Measurements from ENCODE around the gene TK1. TPM values are rescaled to one million over a fixed set of nuclear protein-coding genes. Genes with fewer than 3 reads are reported as not detected.
"Not testable (repeated sequence)": the region's sequence is repeated elsewhere in the genome, so short reads cannot be mapped to it uniquely, and the experiment has no call there.

The TK1 gene
- total RNA-seq, 2 experiments from 2014 or later = 93.1 to 97.8 TPM

DNA sequence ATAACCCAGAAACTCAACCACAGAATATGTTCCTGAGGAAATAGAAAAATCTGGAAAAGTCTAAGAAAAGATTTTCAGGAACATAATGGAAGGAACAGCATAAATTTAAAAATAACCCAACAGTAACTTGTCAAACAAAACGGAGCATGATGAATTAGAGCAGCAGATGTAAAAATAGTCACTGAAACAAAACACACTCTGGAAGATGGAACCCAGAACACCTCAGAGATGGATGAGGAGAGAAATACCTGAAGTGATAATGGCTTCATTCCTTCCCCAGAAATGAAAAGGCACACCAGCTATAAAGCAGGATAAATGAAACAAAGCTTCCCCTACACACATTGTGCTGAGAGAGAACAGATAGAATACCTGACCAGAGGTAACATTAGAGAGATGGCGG, 6.3 kb downstream of the TK1 start:
- peaks cover 23% of the 10 kb centered on the region for H3K36me3 Mint-ChIP-seq
- DNase-seq (no peak), ATAC-seq (ENCODE audit: low read depth) (no peak)
- no peaks in the 10 kb centered on the region for H3K27me3 Mint-ChIP-seq
- peaks cover 40% of the 10 kb centered on the region for H3K4me1 Mint-ChIP-seq
- POLR2A ChIA-PET = interaction anchor here (1.4 kb wide), 1 partner anchor 67 kb away, joined by 3 read pairs; no protein-coding TSS in a partner anchor
- H3K27ac Mint-ChIP-seq = peak overlapping the region; percentile 11
- H3K9me3 Mint-ChIP-seq = no peaks in the 10 kb centered on the region
- no peak overlapping the region for H3K4me3 Mint-ChIP-seq

DNA sequence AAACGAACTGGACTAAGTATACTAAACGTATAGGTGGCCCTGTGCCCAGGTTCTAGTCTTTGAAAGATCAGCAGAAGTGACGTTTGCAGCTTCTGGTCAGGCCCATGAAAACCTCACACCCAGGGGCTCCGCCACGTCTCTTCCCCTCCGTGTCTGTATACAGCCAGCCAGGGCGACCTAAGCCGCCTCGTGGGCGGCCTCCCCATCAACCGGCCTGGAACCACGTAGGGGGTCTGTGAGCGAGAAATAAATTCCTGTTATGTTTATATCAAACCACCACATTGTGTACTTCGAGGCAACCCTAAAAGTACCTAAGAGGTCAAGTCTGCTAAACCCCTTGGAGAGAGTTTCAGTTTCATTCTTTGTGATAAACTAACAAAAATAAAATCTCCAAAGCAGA, 6.8 kb downstream of the TK1 start:
- DNase-seq = no peak
- POLR2A ChIA-PET = interaction anchor here (1.4 kb wide), 1 partner anchor 67 kb away, joined by 3 read pairs; no protein-coding TSS in a partner anchor
- Mint-ChIP-seq H3K4me3 (peak overlapping the region; percentile 9), H3K4me1 (peaks cover 36% of the 10 kb centered on the region), H3K36me3 (peaks cover 21% of the 10 kb centered on the region), H3K9me3 (no peaks in the 10 kb centered on the region), H3K27me3 (no peaks in the 10 kb centered on the region), H3K27ac (peak overlapping the region; percentile 11)
- ATAC-seq (ENCODE audit: low read depth) = no peak

- Mint-ChIP-seq H3K27ac (no peak overlapping the region), H3K4me3 (no peak overlapping the region), H3K27me3 (no peaks in the 10 kb centered on the region), H3K4me1 (peaks cover 32% of the 10 kb centered on the region), H3K9me3 (no peaks in the 10 kb centered on the region), H3K36me3 (peaks cover 18% of the 10 kb centered on the region)
- POLR2A ChIA-PET = interaction anchor here (1.4 to 2.0 kb wide), 2 partner anchors 42 to 66 kb away, joined by 3 to 4 read pairs; no protein-coding TSS in a partner anchor
- DNase-seq (no peak), ATAC-seq (ENCODE audit: low read depth) (no peak)
Observed at GRCh38 chr17:78179372-78179771, 7.5 kb downstream of the TK1 start.

DNA sequence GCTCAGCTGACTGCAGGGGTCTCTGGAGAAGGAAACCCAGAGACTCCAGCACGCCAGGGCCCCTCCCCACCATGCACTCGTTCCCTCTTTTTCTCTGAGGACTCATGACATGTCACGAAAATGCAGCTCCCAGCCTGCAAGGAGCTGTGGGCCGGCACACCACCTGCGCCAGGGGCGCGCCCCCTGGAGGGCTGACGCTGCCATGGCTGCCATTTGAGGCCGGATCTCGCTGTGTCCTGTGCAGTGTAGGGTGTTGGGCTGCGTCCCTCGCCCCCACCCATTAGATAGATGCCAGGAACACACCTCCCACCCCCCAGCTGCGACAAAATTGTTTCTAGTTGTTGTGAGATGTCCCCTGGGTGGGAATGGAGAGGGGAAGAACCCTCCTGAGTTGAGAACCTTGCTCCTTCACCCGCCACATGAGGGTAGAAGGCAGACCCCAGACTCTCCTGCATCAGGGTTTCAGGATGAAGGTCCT, 10.3 kb downstream of the TK1 start:
- no peak overlapping the region for H3K4me3 Mint-ChIP-seq

GRCh38 chr17:78175643-78175981, 11.2 kb downstream of the TK1 start:
- H3K4me3 Mint-ChIP-seq = no peak overlapping the region
- ATAC-seq (ENCODE audit: low read depth) (no peak), DNase-seq (no peak)
- peaks cover 38% of the 10 kb centered on the region for H3K4me1 Mint-ChIP-seq
- no peaks in the 10 kb centered on the region for H3K27me3 Mint-ChIP-seq
- H3K27ac Mint-ChIP-seq = no peak overlapping the region
- POLR2A ChIA-PET = interaction anchor here (0.6 to 3.2 kb wide), 5 partner anchors 11 to 63 kb away, joined by 3 to 11 read pairs (median 6); partner anchors contain the start of genes AFMID and TK1
- H3K36me3 Mint-ChIP-seq = peaks cover 11% of the 10 kb centered on the region
- no peaks in the 10 kb centered on the region for H3K9me3 Mint-ChIP-seq

More for the DNA sequence above, 10.3 kb downstream of the TK1 start:
- Mint-ChIP-seq H3K27me3 (no peaks in the 10 kb centered on the region), H3K4me1 (peaks cover 41% of the 10 kb centered on the region), H3K27ac (no peak overlapping the region), H3K36me3 (peaks cover 15% of the 10 kb centered on the region), H3K9me3 (no peaks in the 10 kb centered on the region)
- ATAC-seq (ENCODE audit: low read depth) (peak; percentile 83), DNase-seq (peak; percentile 84)
- POLR2A ChIA-PET = interaction anchor here (0.5 to 3.2 kb wide), 7 partner anchors 10 to 63 kb away, joined by 4 to 11 read pairs (median 6); partner anchors contain the start of genes AFMID, TK1 and TMC6

GRCh38 chr17:78174870-78175642, 11.8 kb downstream of the TK1 start:
- H3K4me1 Mint-ChIP-seq = peaks cover 34% of the 10 kb centered on the region
- ATAC-seq (ENCODE audit: low read depth) (no peak), DNase-seq (no peak)
- H3K27me3 Mint-ChIP-seq = no peaks in the 10 kb centered on the region
- peaks cover 7% of the 10 kb centered on the region for H3K36me3 Mint-ChIP-seq
- POLR2A ChIA-PET = interaction anchor here (0.6 to 3.2 kb wide), 4 partner anchors 35 to 107 kb away, joined by 3 to 11 read pairs (median 6); no protein-coding TSS in a partner anchor
- no peaks in the 10 kb centered on the region for H3K9me3 Mint-ChIP-seq
- no peak overlapping the region for H3K4me3 Mint-ChIP-seq
- H3K27ac Mint-ChIP-seq = no peak overlapping the region

DNA sequence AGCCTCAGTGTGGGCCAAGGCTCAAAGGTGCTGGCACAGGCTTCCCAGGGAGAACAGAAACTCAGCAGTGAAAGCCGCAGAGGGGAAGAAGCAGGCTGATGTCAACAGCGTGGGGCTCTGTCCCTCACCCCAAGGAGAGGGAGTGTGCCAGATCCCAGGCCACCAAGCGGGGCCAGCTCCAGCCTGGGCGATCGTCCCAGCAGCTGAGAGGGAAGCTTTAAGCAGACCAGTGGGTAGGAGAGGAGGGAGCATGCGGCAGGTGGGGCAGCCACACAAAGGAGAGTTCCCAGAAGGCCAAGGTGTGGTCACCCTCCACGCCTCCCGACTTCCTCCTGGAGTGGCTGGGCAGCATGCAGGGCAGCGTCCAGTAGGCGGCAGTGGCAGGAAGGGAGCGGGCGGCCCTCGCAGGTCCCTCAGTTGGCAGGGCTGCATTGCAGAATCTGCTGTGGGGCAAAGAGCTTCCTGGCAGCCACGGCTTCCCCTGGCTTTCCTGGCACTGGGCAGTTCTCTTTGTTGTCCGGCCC, 12.4 kb downstream of the TK1 start:
- no peak overlapping the region for H3K27ac Mint-ChIP-seq
- no peaks in the 10 kb centered on the region for H3K9me3 Mint-ChIP-seq
- POLR2A ChIA-PET = interaction anchor here (1.3 to 3.2 kb wide), 2 partner anchors 37 to 61 kb away, joined by 3 to 11 read pairs; no protein-coding TSS in a partner anchor
- peaks cover 7% of the 10 kb centered on the region for H3K36me3 Mint-ChIP-seq
- DNase-seq = no peak
- peaks cover 34% of the 10 kb centered on the region for H3K4me1 Mint-ChIP-seq
- ATAC-seq (ENCODE audit: low read depth) = no peak
- H3K27me3 Mint-ChIP-seq = no peaks in the 10 kb centered on the region
- no peak overlapping the region for H3K4me3 Mint-ChIP-seq

GRCh38 chr17:78173097-78173715, 13.6 kb downstream of the TK1 start:
- H3K36me3 Mint-ChIP-seq = peaks cover 7% of the 10 kb centered on the region
- peak overlapping the region; percentile 21 for H3K4me3 Mint-ChIP-seq
- no peaks in the 10 kb centered on the region for H3K9me3 Mint-ChIP-seq
- POLR2A ChIA-PET = interaction anchor here (1.0 to 1.3 kb wide), 2 partner anchors 36 to 46 kb away, joined by 3 read pairs; no protein-coding TSS in a partner anchor
- H3K27me3 Mint-ChIP-seq = no peaks in the 10 kb centered on the region
- DNase-seq (no peak), ATAC-seq (ENCODE audit: low read depth) (peak; percentile 44)
- peaks cover 32% of the 10 kb centered on the region for H3K4me1 Mint-ChIP-seq
- H3K27ac Mint-ChIP-seq = peak overlapping the region; percentile 85

GRCh38 chr17:78172249-78173051, 14.4 kb downstream of the TK1 start:
- no peak for DNase-seq
- no peak overlapping the region for H3K4me3 Mint-ChIP-seq
- POLR2A ChIA-PET = interaction anchor here (1.0 kb wide), 1 partner anchor 45 kb away, joined by 3 read pairs; no protein-coding TSS in a partner anchor
- no peaks in the 10 kb centered on the region for H3K9me3 Mint-ChIP-seq
- ATAC-seq (ENCODE audit: low read depth) = no peak
- H3K36me3 Mint-ChIP-seq = peaks cover 7% of the 10 kb centered on the region
- H3K27me3 Mint-ChIP-seq = no peaks in the 10 kb centered on the region
- peak overlapping the region; percentile 85 for H3K27ac Mint-ChIP-seq
- H3K4me1 Mint-ChIP-seq = peaks cover 32% of the 10 kb centered on the region

DNA sequence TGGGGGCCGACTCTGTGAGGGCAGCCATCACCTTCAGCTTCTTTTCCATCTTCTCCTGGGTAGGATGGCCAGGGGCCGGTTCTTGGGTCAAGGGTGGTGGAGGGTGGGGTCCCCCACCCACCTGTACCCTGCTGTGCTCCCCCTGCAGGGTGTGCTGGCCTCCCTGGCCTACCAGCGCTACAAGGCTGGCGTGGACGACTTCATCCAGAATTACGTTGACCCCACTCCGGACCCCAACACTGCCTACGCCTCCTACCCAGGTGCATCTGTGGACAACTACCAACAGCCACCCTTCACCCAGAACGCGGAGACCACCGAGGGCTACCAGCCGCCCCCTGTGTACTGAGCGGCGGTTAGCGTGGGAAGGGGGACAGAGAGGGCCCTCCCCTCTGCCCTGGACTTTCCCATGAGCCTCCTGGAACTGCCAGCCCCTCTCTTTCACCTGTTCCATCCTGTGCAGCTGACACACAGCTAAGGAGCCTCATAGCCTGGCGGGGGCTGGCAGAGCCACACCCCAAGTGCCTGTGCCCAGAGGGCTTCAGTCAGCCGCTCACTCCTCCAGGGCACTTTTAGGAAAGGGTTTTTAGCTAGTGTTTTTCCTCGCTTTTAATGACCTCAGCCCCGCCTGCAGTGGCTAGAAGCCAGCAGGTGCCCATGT, 15.1 kb downstream of the TK1 start:
- H3K36me3 Mint-ChIP-seq; H3K9me3 Mint-ChIP-seq; H3K27me3 Mint-ChIP-seq; ATAC-seq (ENCODE audit: low read depth); H3K4me3 Mint-ChIP-seq; DNase-seq; POLR2A ChIA-PET: not testable (repeated sequence)
- Mint-ChIP-seq H3K27ac (peak overlapping the region; percentile 56), H3K4me1 (peaks cover 30% of the 10 kb centered on the region)

DNA sequence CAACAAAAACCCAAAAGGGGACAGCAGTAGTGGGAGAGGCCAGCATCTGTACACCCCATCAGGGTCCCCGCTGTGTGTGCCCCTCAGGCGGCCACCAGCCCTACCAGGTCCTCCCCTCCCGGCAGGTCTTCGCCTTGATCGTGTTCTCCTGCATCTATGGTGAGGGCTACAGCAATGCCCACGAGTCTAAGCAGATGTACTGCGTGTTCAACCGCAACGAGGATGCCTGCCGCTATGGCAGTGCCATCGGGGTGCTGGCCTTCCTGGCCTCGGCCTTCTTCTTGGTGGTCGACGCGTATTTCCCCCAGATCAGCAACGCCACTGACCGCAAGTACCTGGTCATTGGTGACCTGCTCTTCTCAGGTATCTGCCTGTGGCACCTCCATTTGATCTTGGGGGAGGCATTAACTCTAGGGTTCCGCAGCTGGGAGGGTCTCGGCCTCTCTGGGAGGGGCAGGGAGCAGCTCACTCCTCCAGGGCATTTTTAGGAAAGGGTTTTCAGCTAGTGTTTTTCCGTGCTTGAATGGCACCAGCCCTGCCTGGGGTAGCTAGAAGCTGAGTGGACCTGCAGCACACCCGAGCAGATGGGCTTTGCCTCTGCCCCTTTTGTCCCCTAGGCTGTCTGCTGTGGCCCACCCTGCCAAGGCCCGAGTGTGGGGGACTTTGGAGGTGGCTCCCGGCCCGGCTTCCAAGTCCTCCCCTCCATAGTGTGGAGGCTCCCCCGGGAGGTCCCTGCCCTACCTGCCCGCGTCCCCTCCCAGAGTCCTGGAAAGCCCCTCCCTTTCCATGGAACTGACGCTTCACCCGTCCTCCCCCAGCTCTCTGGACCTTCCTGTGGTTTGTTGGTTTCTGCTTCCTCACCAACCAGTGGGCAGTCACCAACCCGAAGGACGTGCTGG, 15.9 kb downstream of the TK1 start:
- Mint-ChIP-seq H3K27me3 (no peaks in the 10 kb centered on the region), H3K4me1 (peaks cover 27% of the 10 kb centered on the region), H3K9me3 (no peaks in the 10 kb centered on the region), H3K27ac (peak overlapping the region; percentile 40), H3K36me3 (peaks cover 7% of the 10 kb centered on the region), H3K4me3 (peak overlapping the region; percentile 32)
- POLR2A ChIA-PET = interaction anchor here (0.6 kb wide), 1 partner anchor 12 kb away, joined by 3 read pairs; no protein-coding TSS in a partner anchor
- ATAC-seq (ENCODE audit: low read depth) = no peak
- DNase-seq = no peak

Measured in activated naive CD8-positive, alpha-beta T cell treated with anti-CD3 and anti-CD28 coated beads, Interleukin-2, amount 10 ng/mL, durations not matched to agents 7 days and 5 days (primary cell).